Measurements from ENCODE around the gene SH3RF3.

- TF ChIP-seq POLR2A (IDR thresholded peaks at IDR 0.05) = no peak
- no peak for TF ChIP-seq CTCF (IDR thresholded peaks at IDR 0.05)
These were observed 138.2 kb downstream of the SH3RF3 start for GRCh38 chr2:109266998-109267854.

All from breast epithelium (tissue), 3 donors.